Astrocyte (in vitro differentiated cells and primary cell): ENCODE results near the gene SPPL2B. TPM values are rescaled to one million over a fixed set of nuclear protein-coding genes. Genes with fewer than 3 reads are reported as not detected.
A peak's percentile ranks its signal among the peaks of the same experiment; 100 is the strongest.

ENCODE experiments used
- DNase-seq: peaks from one replicate; pipeline ENCODE4 v3.0.0-alpha.2; 2010; ENCODE audit warnings: low read depth
- FAIRE-seq: peaks from 2 replicates; lab custom pipeline; 2011; peaks lifted over from hg19 to GRCh38; lab: Jason Lieb, UNC
- H2AFZ ChIP-seq: 2 replicates; pipeline ENCODE4 v1.6.0; 2012; ENCODE audit warnings: low read depth, low read length, inconsistent platforms
- H3K27ac ChIP-seq: 2 replicates; pipeline ENCODE4 v1.5.1; 2011; ENCODE audit warnings: low read depth, low read length, inconsistent platforms
- H3K27me3 ChIP-seq: 2 replicates; pipeline ENCODE4 v1.6.0; 2011; ENCODE audit warnings: low read length, inconsistent platforms; ENCODE audit not compliant: insufficient read depth
- H3K36me3 ChIP-seq: 2 replicates; pipeline ENCODE4 v1.5.1; 2011; ENCODE audit warnings: low read length, inconsistent platforms; ENCODE audit not compliant: insufficient read depth
- H3K4me1 ChIP-seq: 2 replicates; pipeline ENCODE4 v1.5.1; 2011; ENCODE audit warnings: low read length, inconsistent platforms; ENCODE audit not compliant: insufficient read depth
- H3K4me2 ChIP-seq: 2 replicates; pipeline ENCODE4 v1.6.0; 2012; ENCODE audit warnings: low read length, inconsistent platforms
- H3K4me3 ChIP-seq: 2 replicates; pipeline ENCODE4 v1.5.1; 2011; ENCODE audit warnings: low read depth, mild to moderate bottlenecking, low read length, inconsistent platforms; ENCODE audit not compliant: insufficient read depth
- H3K79me2 ChIP-seq: 2 replicates; pipeline ENCODE4 v1.6.0; 2012; ENCODE audit warnings: mild to moderate bottlenecking, low read length, inconsistent platforms; ENCODE audit not compliant: insufficient read depth
- H3K9ac ChIP-seq: 2 replicates; pipeline ENCODE4 v1.6.0; 2012; ENCODE audit warnings: mild to moderate bottlenecking, low read length, inconsistent platforms
- H3K9me3 ChIP-seq: 2 replicates; pipeline ENCODE4 v1.5.1; 2012; ENCODE audit warnings: low read depth, mild to moderate bottlenecking, low read length, inconsistent platforms; ENCODE audit not compliant: insufficient read depth
- H4K20me1 ChIP-seq: 2 replicates; pipeline ENCODE4 v1.6.0; 2012; ENCODE audit warnings: low read length, inconsistent platforms; ENCODE audit not compliant: insufficient read depth
- H3K27ac Mint-ChIP-seq: one replicate; pipeline ENCODE4 v1.8.0; 2021; ENCODE audit warnings: mild to moderate bottlenecking, mixed read lengths; ENCODE audit not compliant: unreplicated experiment
- H3K27me3 Mint-ChIP-seq: one replicate; pipeline ENCODE4 v1.8.0; 2021; ENCODE audit warnings: low read depth, mixed read lengths; ENCODE audit not compliant: unreplicated experiment
- H3K36me3 Mint-ChIP-seq: one replicate; pipeline ENCODE4 v1.8.0; 2021; ENCODE audit warnings: low read depth, mixed read lengths; ENCODE audit not compliant: unreplicated experiment
- H3K4me1 Mint-ChIP-seq: one replicate; pipeline ENCODE4 v1.8.0; 2021; ENCODE audit warnings: low read depth, mixed read lengths; ENCODE audit not compliant: unreplicated experiment
- H3K4me3 Mint-ChIP-seq: one replicate; pipeline ENCODE4 v1.8.0; 2021; ENCODE audit warnings: mild to moderate bottlenecking, moderate library complexity, mixed read lengths; ENCODE audit not compliant: unreplicated experiment
- H3K9me3 Mint-ChIP-seq: one replicate; pipeline ENCODE4 v1.8.0; 2021; ENCODE audit warnings: mild to moderate bottlenecking, mixed read lengths; ENCODE audit not compliant: unreplicated experiment
- EZH2 ChIP-seq: IDR thresholded peaks from 2 replicates; pipeline ENCODE4 v1.6.1; 2012; ENCODE audit warnings: mild to moderate bottlenecking, low read length, inconsistent platforms; ENCODE audit not compliant: insufficient read depth
- total RNA-seq: library from RNA; stranded (reverse); gene quantifications from 2 replicates; pipeline ENCODE4 v1.2.1, GENCODE V29; 2021
- TF ChIP-seq, protein P1 (sequence below): IDR thresholded peaks from 2 replicates; pipeline ENCODE4 v1.5.1; 2011; ENCODE audit warnings: low read depth, mild to moderate bottlenecking, inconsistent platforms, low read length, moderate library complexity; ENCODE audit not compliant: insufficient read depth

SPPL2B gene
- total RNA-seq, 1 donor from 2014 or later, result 55.4 TPM

DNA sequence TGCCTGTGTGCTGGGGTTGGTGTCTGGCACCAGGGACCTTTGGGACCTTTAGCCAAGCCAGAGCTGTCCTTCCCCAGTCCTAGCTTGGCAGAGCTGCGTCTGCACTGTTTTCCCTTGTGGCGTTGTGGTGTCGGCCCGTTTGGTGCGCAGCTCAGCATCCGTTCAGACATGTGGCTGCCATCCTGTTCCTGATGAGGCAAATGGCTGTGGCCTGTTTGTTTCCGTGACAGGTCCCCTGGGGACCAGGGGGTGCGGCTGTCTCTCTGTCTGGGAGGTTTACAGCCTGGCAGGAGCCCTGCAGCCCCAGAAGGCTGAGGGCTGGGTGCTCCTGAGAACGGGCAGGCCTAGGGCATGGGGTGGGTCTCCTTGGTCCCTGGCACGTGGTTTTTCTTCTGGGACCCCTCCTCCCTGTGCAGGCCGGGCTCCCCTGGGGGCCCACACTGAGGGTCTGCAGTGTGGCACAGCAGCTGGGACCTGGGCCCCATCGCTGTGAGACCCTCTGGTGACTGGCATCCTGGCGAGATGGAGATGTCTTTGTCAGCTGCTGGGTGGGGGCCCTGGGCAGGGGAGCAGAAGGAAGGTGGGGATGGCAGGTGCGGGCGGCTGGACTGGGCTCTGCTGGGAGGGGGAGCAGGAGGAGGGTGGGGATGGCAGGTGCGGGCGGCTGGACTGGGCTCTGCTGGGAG, 4.0 kb downstream of the SPPL2B start:
- H3K9me3 Mint-ChIP-seq, result no peaks in the 10 kb centered on the region
- H3K4me1 Mint-ChIP-seq, result peaks cover 18% of the 10 kb centered on the region
- no peaks in the 10 kb centered on the region for H3K27me3 Mint-ChIP-seq
- DNase-seq (no peak), FAIRE-seq (no peak)
- Histone ChIP-seq H3K79me2 (peaks cover 87% of the 10 kb centered on the region), H2AFZ (no peak overlapping the region), H3K9ac (no peak overlapping the region), H3K4me3 (no peak overlapping the region), H3K36me3 (no peaks in the 10 kb centered on the region), H4K20me1 (peaks cover 78% of the 10 kb centered on the region), H3K27me3 (no peaks in the 10 kb centered on the region), H3K9me3 (no peaks in the 10 kb centered on the region), H3K27ac (no peak overlapping the region), H3K4me1 (peaks cover 11% of the 10 kb centered on the region), H3K4me2 (no peak overlapping the region)
- H3K4me3 Mint-ChIP-seq, result no peak overlapping the region
- no peak for TF ChIP-seq EZH2
- TF ChIP-seq, protein P1, sequence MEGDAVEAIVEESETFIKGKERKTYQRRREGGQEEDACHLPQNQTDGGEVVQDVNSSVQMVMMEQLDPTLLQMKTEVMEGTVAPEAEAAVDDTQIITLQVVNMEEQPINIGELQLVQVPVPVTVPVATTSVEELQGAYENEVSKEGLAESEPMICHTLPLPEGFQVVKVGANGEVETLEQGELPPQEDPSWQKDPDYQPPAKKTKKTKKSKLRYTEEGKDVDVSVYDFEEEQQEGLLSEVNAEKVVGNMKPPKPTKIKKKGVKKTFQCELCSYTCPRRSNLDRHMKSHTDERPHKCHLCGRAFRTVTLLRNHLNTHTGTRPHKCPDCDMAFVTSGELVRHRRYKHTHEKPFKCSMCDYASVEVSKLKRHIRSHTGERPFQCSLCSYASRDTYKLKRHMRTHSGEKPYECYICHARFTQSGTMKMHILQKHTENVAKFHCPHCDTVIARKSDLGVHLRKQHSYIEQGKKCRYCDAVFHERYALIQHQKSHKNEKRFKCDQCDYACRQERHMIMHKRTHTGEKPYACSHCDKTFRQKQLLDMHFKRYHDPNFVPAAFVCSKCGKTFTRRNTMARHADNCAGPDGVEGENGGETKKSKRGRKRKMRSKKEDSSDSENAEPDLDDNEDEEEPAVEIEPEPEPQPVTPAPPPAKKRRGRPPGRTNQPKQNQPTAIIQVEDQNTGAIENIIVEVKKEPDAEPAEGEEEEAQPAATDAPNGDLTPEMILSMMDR, result no peak
- no peak overlapping the region for H3K27ac Mint-ChIP-seq
- no peaks in the 10 kb centered on the region for H3K36me3 Mint-ChIP-seq

DNA sequence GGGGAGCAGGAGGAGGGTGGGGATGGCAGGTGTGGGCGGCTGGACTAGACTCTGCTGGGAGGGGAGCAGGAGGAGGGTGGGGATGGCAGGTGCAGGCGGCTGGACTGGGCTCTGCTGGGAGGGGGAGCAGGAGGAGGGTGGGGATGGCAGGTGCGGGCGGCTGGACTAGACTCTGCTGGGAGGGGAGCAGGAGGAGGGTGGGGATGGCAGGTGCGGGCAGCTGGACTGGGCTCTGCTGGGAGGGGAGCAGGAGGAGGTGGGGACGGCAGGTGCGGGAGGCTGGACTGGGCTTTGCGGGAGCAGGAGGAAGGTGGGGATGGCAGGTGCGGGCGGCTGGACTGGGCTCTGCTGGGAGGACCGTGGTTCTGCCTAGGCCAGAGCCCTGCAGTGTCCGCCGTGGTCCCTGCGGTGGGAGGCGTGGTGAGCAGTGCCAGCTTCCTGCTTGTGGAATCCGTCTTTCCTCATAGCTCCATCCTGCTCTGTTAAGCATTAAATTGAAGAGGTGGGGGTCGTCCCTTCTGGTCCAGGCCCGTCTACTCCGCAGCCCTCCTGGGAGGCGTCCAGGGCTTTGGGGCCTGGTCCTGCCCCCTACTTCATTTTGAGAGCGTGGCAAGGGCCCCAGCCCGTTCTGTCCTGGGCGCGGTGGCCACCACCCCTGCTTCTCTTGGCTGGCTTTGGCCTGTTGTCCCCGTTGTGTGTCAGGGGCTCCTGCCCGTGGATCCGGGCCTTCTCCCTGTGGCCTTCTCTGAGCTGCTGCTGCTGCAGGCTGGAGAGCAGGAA, 4.7 kb downstream of the SPPL2B start:
- H3K36me3 Mint-ChIP-seq, result no peaks in the 10 kb centered on the region
- no peaks in the 10 kb centered on the region for H3K27me3 ChIP-seq

More for the DNA sequence above, 4.7 kb downstream of the SPPL2B start:
- H3K27me3 Mint-ChIP-seq, result no peaks in the 10 kb centered on the region
- H3K9ac ChIP-seq, result no peak overlapping the region
- no peaks in the 10 kb centered on the region for H3K36me3 ChIP-seq
- no peaks in the 10 kb centered on the region for H3K9me3 ChIP-seq
- peak overlapping the region; percentile 14 for H3K4me3 Mint-ChIP-seq
- DNase-seq (no peak), FAIRE-seq (no peak)
- peaks cover 14% of the 10 kb centered on the region for H3K4me1 ChIP-seq
- H2AFZ ChIP-seq, result no peak overlapping the region
- H4K20me1 ChIP-seq, result peaks cover 85% of the 10 kb centered on the region
- H3K4me2 ChIP-seq, result no peak overlapping the region
- H3K79me2 ChIP-seq, result peaks cover 89% of the 10 kb centered on the region
- H3K27ac ChIP-seq, result no peak overlapping the region
- H3K4me3 ChIP-seq, result no peak overlapping the region
- peaks cover 16% of the 10 kb centered on the region for H3K4me1 Mint-ChIP-seq
- TF ChIP-seq EZH2, result no peak
- TF ChIP-seq, protein P1, result no peak
- no peak overlapping the region for H3K27ac Mint-ChIP-seq
- no peaks in the 10 kb centered on the region for H3K9me3 Mint-ChIP-seq
